Epidermal melanocyte (primary cell): ENCODE results near the gene ZNF132.
A peak's percentile ranks its signal among the peaks of the same experiment; 100 is the strongest.
"Not testable (repeated sequence)": the region's sequence is repeated elsewhere in the genome, so short reads cannot be mapped to it uniquely, and the experiment has no call there.

Experiments used
- DNase-seq: peaks from one replicate; pipeline ENCODE4 v3.0.0; 2011; ENCODE audit warnings: low spot score; ENCODE audit not compliant: insufficient read length

The ZNF132 gene

GRCh38 chr19:58407658-58408151 lies 32.2 kb downstream of the ZNF132 start:
- no peak for DNase-seq

GRCh38 chr19:58406818-58407657 lies 32.9 kb downstream of the ZNF132 start:
- DNase-seq: no peak

GRCh38 chr19:58403920-58404478 lies 36.0 kb downstream of the ZNF132 start:
- DNase-seq: not testable (repeated sequence)

- no peak for DNase-seq
Observed at GRCh38 chr19:58401840-58402421, 38.0 kb downstream of the ZNF132 start.

- peak; percentile 100 for DNase-seq
Observed at GRCh38 chr19:58400916-58401839, 38.8 kb downstream of the ZNF132 start.

- DNase-seq: no peak
Observed at GRCh38 chr19:58400316-58400915, 39.5 kb downstream of the ZNF132 start.

GRCh38 chr19:58399903-58400302 lies 40.0 kb downstream of the ZNF132 start:
- DNase-seq: no peak

GRCh38 chr19:58398545-58398944 lies 41.4 kb downstream of the ZNF132 start:
- no peak for DNase-seq

GRCh38 chr19:58398087-58398486 lies 41.9 kb downstream of the ZNF132 start:
- no peak for DNase-seq

- DNase-seq: no peak
Observed at GRCh38 chr19:58397533-58398037, 42.4 kb downstream of the ZNF132 start.

- no peak for DNase-seq
Observed at GRCh38 chr19:58396691-58397532, 43.0 kb downstream of the ZNF132 start.

GRCh38 chr19:58395979-58396627 lies 43.9 kb downstream of the ZNF132 start:
- no peak for DNase-seq

- no peak for DNase-seq
Observed at GRCh38 chr19:58395220-58395978, 44.6 kb downstream of the ZNF132 start, which contains the start of gene RNF225. TSS of gene RNF225 (plus strand) at chr19:58395656. CDS start at chr19:58396090, 434 bp downstream.

- no peak for DNase-seq
Observed at GRCh38 chr19:58394821-58395219, 45.1 kb downstream of the ZNF132 start.

GRCh38 chr19:58393725-58394033 lies 46.3 kb downstream of the ZNF132 start:
- DNase-seq: no peak

GRCh38 chr19:58392945-58393724 lies 46.8 kb downstream of the ZNF132 start:
- DNase-seq: no peak

- DNase-seq: no peak
Observed at GRCh38 chr19:58388175-58388526, 51.8 kb downstream of the ZNF132 start.
